A673 (cell line): ENCODE data around the gene WHAMM. TPM values are rescaled to one million over a fixed set of nuclear protein-coding genes. Genes with fewer than 3 reads are reported as not detected.

Experiments used
- BruUV-seq: library from RNA; stranded (reverse); fragments of 400-500 nt; replicated peaks from 2 replicates; lab custom pipeline; 2021; lab: Mats Ljungman, UMichigan
- CTCF ChIA-PET: fragments of 300-600 bp; sonication (Branson Sonifier 250); formaldehyde crosslinking; loops from one replicate; lab custom pipeline; 2022; ENCODE audit warnings: antibody characterized with exemption; lab: Charles Lee
- POLR2A ChIA-PET: fragments of 300-600 bp; sonication (Branson Sonifier 250); formaldehyde crosslinking; loops from one replicate; lab custom pipeline; 2022; ENCODE audit warnings: antibody characterized with exemption; ENCODE audit not compliant: low non-redundant PET; lab: Charles Lee
- DNase-seq: peaks from one replicate; pipeline ENCODE4 v3.0.0-alpha.2; 2015; ENCODE audit warnings: low spot score
- H3K27ac ChIP-seq: fragments of 200-600 bp; sonication (generic); 2 replicates; pipeline ENCODE4 v1.5.1; 2016; ENCODE audit warnings: mixed run types, low read depth, mild to moderate bottlenecking, mixed read lengths, antibody characterized with exemption, low read length; ENCODE audit not compliant: poor library complexity, severe bottlenecking
- H3K27me3 ChIP-seq: fragments of 200-600 bp; sonication (generic); replicated peaks from 2 replicates; pipeline ENCODE4 v1.6.1; 2017; ENCODE audit warnings: mixed run types, low read depth, mild to moderate bottlenecking, mixed read lengths, antibody characterized with exemption, low read length; ENCODE audit not compliant: insufficient read depth, poor library complexity
- H3K36me3 ChIP-seq: fragments of 200-600 bp; sonication (generic); 2 replicates; pipeline ENCODE4 v1.6.1; 2016; ENCODE audit warnings: mixed run types, mild to moderate bottlenecking, mixed read lengths, antibody characterized with exemption, low read length; ENCODE audit not compliant: insufficient read depth, poor library complexity, severe bottlenecking
- H3K4me1 ChIP-seq: fragments of 200-600 bp; sonication (generic); 2 replicates; pipeline ENCODE4 v1.6.1; 2017; ENCODE audit warnings: mixed run types, mild to moderate bottlenecking, mixed read lengths, antibody characterized with exemption, low read length; ENCODE audit not compliant: insufficient read depth, poor library complexity, severe bottlenecking
- H3K4me3 ChIP-seq: fragments of 200-600 bp; sonication (generic); 2 replicates; pipeline ENCODE4 v1.5.1; 2016; ENCODE audit warnings: low read depth, mixed run types, mild to moderate bottlenecking, mixed read lengths, low read length; ENCODE audit not compliant: poor library complexity, severe bottlenecking
- H3K9me3 ChIP-seq: fragments of 200-600 bp; sonication (generic); 2 replicates; pipeline ENCODE4 v1.6.1; 2016; ENCODE audit warnings: mixed run types, low read depth, mild to moderate bottlenecking, mixed read lengths, antibody characterized with exemption, low read length; ENCODE audit not compliant: poor library complexity, severe bottlenecking
- CTCF ChIP-seq: fragments of 300-800, 200-600 bp; sonication (generic); conservative IDR thresholded peaks from 2 replicates; pipeline ENCODE4 v1.5.1; 2017; ENCODE audit warnings: low read depth, mild to moderate bottlenecking, antibody characterized with exemption, low read length, moderate library complexity, mixed read lengths
- EZH2 ChIP-seq: fragments of 200-600 bp; sonication (generic); IDR thresholded peaks from 2 replicates; pipeline ENCODE4 v1.6.1; 2017; ENCODE audit warnings: borderline replicate concordance, low read depth, mild to moderate bottlenecking, mixed read lengths, antibody characterized with exemption, low read length; ENCODE audit not compliant: poor library complexity, severe bottlenecking
- intact Hi-C: fragments of 100-400 bp; cut with micrococcal nuclease; formaldehyde crosslinking; loops from one replicate; pipeline ENCODE4 v1.10.0; 2022; ENCODE audit not compliant: unreplicated experiment
- total RNA-seq: library from RNA; stranded (reverse); gene quantifications from 2 replicates; pipeline ENCODE4 v1.2.3, GENCODE V29; 2021

The WHAMM gene
- total RNA-seq, 1 experiment from 2014 or later: 5.1 TPM

- Histone ChIP-seq H3K4me3 (no peak overlapping the region), H3K27ac (no peak overlapping the region), H3K27me3 (no peaks in the 10 kb centered on the region), H3K36me3 (peaks cover 5% of the 10 kb centered on the region), H3K9me3 (no peaks in the 10 kb centered on the region), H3K4me1 (no peaks in the 10 kb centered on the region)
- DNase-seq: no peak
- TF ChIP-seq EZH2 (no peak), CTCF (no peak)
- no TSS peak for BruUV-seq
- ChIA-PET POLR2A (no interaction called here), CTCF (no interaction called here)
- intact Hi-C loops: no loop called here
Observed at GRCh38 chr15:82768414-82769054, 40.9 kb upstream of the WHAMM start.

DNA sequence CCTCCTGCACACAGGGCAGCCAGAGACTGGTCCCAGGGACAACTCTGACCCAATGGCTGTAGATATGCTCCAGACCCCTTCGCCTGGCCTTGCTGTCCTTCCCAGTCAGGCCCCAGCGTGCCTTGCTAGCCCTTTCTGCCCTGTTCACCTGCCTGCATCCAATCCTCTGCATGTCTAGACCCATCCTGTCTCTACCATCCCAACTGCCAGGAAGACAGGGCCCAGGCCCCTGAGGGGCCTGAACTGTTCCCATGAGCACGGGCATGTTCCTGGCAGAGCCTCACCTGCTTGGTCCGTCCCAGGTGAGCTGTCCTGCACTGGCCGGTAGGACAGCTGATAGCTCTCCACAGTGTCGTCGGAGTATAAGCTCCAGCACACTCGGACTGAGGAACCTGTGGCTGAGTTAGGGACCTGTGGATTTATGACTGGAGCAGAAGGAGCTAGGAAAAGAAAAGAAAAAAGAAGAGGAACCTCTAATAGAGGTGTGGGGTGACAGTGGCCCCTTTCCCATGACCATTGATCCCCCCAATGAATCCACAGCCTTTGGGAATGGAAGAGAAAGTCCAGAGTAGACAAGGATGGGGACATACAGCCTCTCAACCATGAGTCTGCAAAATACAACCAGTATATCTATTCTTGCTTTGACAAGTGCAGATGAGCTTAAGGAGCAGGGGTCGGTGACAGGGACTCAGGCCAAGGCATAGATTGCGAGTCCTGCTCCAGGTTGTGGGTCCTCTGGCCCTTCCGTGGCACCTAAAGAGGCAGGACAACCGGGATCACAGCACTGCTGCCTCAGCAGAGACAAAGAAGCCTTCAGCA is 37.4 kb upstream of the WHAMM start:
- Histone ChIP-seq H3K9me3 (peaks cover 7% of the 10 kb centered on the region), H3K36me3 (no peaks in the 10 kb centered on the region), H3K4me1 (no peaks in the 10 kb centered on the region), H3K27ac (no peak overlapping the region), H3K27me3 (no peaks in the 10 kb centered on the region), H3K4me3 (no peak overlapping the region)
- DNase-seq: no peak
- intact Hi-C loops: no loop called here
- TF ChIP-seq CTCF (no peak), EZH2 (no peak)
- no TSS peak for BruUV-seq
- ChIA-PET CTCF (no interaction called here), POLR2A (no interaction called here)

DNA sequence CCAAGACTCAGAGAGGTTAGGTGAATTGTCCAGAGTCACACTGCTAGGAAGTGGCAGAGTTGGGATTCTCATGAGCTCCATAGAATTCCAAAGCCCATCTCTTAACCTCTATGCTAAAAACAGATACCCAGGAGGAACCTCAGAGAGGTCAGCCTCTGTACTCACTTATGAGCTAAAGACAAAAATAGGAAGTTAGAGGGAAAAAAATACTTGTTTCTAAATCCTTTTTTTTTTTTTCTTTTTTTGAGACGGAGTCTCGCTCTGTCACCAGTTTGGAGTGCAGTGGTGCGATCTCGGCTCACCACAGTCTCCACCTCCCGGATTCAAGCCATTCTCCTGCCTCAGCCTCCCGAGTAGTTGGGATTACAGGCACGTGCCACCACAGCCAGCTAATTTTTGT is 34.9 kb upstream of the WHAMM start:
- POLR2A ChIA-PET: no interaction called here
- intact Hi-C loops: no loop called here

More for the DNA sequence above, 34.9 kb upstream of the WHAMM start:
- no peak overlapping the region for H3K4me3 ChIP-seq
- H3K9me3 ChIP-seq: peaks cover 7% of the 10 kb centered on the region
- H3K27me3 ChIP-seq: no peaks in the 10 kb centered on the region
- CTCF ChIA-PET: no interaction called here
- DNase-seq: no peak
- H3K36me3 ChIP-seq: no peaks in the 10 kb centered on the region
- no TSS peak for BruUV-seq
- TF ChIP-seq CTCF (no peak), EZH2 (no peak)
- H3K27ac ChIP-seq: no peak overlapping the region
- no peaks in the 10 kb centered on the region for H3K4me1 ChIP-seq
